Mucosa of gallbladder (tissue), 1 donor: ENCODE data around the gene FSHR. TPM values are rescaled to one million over a fixed set of nuclear protein-coding genes. Genes with fewer than 3 reads are reported as not detected.

Experiments used
- DNase-seq: peaks from one replicate; pipeline ENCODE4 v3.0.0-alpha.2; 2020; ENCODE audit warnings: low spot score
- total RNA-seq: library from RNA; stranded (reverse); gene quantifications from one replicate; pipeline ENCODE4 v1.2.1, GENCODE V29; 2021
- donor health status: DM: no; HTN: no; CAD: no.

The FSHR gene
- total RNA-seq, 1 donor from 2014 or later, result 0.20 TPM

DNA sequence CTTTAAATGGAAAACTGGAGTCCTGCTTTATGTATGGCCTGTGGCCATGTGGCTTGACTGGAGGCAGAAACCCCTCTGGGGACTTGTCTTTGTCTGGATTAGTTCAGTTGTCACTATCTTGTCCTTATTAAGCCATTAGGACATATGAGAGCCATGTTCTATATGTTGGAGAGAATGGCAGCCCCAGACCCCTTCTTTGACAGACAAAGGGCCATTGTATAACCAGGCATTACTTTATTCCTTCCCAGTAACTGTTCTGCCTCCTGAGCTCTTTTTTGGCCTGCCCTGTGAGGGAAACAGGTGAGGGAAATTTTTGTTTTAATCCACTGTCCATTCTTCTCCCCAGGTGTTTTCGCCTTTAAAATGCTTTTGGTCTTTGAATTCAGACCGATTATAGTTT, 43.3 kb downstream of the FSHR start:
- DNase-seq, result no peak

DNA sequence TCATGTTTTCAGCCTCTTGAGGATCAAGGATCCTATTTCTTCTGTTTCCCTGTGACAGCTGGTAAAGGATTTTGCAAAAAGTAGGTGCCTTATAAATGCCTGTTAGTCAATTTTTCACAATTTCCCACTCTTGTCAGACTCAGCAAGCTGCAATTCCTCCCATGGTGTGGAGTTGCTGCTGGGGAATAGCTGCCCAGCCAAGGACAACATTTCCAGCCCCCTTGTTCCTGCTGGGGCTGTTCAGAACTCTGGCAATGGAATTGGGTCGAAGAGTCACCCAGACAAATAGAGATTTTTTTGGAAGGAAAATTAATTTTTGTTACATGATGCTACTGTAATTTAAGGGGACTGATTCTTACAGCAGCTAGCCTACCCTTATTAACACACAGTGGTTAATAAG, 43.7 kb downstream of the FSHR start:
- DNase-seq, result no peak

- no peak for DNase-seq
Observed at GRCh38 chr2:49108851-49109250, 45.5 kb downstream of the FSHR start.

GRCh38 chr2:49108436-49108835, 45.9 kb downstream of the FSHR start:
- no peak for DNase-seq

DNA sequence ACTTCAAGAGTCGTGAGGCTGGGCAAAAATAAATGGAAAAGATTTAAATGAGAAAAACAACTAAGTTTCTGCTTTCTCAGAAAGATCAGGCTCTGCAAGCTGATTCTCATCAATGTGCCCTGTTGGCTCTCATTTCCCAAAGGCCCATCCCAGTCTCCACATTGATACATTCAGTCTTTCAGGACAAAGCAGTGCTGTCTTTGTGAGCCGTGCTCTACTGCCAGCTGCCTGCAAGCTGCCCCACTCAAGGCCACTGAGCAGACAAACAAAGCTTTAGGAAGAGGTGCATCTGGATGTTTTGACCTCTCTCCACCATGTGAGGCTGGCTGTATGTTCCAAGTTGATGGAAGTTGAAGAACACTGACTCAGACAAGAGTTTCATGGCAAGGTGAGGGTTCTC, 48.8 kb downstream of the FSHR start:
- no peak for DNase-seq

DNA sequence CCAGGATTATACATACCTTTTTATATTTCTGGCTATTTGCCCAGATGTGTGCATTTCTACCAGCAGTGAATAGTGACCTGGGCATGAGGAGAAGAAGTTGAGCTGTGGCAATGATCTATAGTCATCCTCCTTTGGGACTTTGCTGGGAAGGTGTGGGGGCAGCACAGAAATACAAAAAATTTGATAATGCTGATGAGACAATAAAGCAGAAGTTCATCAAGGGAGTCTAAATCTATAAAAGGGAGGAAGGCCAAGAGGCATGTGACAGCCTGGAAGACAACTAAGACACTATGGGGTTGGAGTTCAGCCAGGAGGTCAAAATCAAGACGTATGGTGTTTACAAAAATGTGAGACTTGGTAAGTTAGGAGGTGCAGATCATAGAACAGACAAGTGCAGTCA, 52.2 kb downstream of the FSHR start:
- DNase-seq, result no peak

GRCh38 chr2:49080681-49081080, 73.6 kb downstream of the FSHR start:
- no peak for DNase-seq

DNA sequence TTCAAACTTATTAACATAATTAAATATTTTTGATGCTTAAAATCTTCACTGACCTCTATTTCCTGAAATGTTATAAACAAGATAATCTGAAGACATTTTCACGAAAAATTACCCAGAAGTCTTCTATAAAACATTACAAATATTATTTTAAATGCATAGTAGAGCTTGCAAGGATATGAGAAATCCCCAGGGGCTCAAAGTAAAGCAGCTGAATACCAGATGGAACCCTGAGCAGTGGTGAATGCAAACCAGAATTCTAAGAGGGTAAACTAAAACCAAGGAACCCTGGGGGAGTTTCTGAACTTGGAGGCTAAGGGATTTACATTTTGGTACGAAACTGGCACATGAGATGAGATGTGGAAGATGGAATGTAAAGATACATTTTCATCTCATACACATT, 83.6 kb downstream of the FSHR start:
- no peak for DNase-seq

DNA sequence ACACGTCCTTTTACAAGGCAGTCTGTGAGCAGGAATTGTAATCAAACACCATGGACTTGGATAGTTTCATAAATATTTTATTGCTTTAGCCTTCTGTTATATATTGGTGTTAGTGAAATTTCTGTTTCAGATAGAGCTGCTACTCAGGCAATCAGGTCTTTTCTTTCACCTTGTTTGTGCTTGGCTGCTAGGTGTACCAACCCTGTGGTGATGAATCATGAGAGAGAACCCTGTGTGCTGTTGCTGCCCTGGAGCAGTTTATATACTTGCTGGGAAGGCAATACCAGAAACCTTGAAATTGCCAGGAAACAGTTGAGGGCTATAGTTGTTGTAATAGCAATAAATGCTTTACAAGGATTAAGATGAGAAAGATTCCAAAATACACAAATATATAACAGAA, 84.5 kb downstream of the FSHR start:
- DNase-seq, result no peak

- DNase-seq, result no peak
Observed at GRCh38 chr2:49068613-49069012, 85.7 kb downstream of the FSHR start.

- no peak for DNase-seq
Observed at GRCh38 chr2:49067971-49068370, 86.3 kb downstream of the FSHR start.

- no peak for DNase-seq
Observed at GRCh38 chr2:49053156-49053555, 101.2 kb downstream of the FSHR start.

- DNase-seq, result no peak
Observed at GRCh38 chr2:49050265-49050664, 104.0 kb downstream of the FSHR start.

DNA sequence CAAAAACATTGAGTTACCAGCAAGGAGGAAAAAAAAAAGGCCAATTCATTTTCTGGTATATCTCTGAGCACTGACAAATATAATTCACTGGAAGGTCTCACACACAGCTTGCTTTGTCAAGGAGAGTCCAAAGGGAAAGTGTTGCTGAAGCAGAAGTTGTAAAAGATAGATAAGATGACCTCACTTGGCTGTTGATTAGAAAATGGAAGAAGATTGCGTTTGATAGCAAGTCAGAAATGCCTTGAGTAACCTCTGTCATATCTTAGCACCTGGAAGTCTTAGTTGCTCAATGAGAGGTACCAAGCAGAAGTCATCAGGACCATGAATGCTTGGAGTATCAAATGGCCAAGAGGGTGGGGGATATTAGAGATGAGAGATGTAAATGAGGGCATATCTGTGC, 105.2 kb downstream of the FSHR start:
- DNase-seq, result no peak

DNA sequence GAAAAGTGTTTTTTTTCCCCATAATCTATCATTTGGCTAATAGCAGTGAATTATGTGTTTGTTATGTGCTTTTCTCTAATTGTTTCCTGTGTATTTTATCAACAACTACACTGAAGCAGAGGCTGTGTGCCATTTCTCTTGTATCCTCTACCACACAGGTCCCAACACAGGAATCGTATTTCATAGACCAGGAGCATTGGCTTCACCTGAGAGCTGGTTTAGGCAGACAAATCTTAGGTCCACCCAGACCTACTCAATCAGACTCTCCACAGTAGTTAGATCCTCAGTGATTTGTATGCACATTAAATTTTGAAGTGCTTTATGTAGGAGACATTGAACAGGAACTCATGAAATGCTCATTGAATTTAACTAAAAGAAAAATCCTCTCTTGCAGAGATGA, 109.2 kb downstream of the FSHR start:
- DNase-seq, result no peak

DNA sequence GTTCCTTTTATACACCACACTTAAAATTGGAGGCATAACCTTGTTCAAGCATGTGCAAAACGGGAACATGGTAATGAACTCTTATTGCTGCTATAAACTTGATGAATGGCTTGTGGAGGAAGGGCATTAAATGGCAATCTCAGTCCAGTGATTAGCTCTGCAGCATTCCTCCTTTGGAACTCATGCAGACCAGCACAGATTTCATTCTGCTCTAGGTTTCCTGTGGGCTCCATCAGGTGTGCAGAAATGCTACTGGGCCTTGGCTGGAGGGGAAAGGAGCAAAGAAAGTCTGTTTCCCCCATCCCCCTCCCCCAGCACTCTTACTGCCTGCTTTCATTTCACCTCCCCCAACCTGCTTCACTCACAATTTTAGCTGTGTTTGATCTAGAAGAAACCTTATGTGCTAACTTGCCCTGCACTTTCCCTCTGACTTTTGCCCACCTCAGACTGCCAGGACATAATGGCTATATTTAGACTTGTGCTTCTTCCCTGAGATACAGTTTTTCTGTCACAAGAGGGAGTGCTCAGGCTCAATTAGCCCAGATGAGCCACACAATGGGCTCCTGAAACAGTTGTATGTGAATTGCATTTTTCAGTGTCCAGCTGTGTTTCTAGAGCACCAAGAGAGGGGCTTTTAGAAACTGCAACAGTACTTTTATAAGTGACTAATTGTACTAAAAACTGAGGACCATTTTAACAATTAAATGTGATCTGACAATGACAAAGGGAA, 109.8 kb downstream of the FSHR start:
- DNase-seq, result no peak

DNA sequence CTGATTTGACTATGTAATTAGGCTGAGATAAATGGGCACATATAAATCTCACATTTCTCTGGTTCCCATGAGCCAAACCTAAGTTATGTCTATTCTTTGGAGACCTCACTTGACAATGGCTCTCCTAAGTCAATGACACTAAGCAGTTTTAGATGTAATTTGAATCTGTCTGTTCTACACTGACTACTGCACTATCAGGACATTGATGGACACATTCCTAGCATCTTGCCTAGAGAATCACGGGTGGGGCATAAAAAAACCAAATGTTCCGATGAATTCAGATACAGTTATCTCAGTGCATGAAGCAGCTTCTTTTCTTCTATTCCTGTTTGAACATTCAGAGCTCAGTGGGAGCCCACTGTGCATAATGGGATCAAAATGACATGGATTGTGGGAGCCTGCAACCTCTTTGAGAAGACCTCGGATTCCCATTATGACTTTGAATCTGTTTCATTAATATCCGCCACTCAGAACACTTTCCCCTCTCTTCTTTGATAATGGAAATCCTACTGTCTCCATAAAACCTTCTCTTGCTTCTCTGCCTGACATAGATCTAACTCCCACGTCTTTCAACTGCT, 110.8 kb downstream of the FSHR start:
- no peak for DNase-seq

GRCh38 chr2:49042488-49042887, 111.8 kb downstream of the FSHR start:
- DNase-seq, result no peak

DNA sequence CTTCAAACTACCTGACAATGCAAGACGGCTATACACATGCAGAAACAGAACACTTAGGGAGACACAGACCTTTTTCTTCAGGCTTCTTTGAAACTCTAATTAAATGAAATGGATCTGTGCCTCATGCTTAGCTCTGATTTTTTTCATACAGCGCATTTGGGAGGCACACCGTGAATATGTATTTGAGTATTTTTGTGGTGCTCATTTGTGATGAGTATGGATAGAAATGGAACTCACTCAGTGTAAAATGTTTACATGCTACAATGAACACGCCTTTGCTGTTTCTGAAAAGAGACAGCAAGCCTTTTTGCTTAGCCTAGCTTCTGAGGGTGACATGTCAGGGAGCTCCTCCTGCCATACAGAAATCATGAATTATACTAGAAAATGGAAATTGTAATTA, 113.3 kb downstream of the FSHR start:
- DNase-seq, result no peak

DNA sequence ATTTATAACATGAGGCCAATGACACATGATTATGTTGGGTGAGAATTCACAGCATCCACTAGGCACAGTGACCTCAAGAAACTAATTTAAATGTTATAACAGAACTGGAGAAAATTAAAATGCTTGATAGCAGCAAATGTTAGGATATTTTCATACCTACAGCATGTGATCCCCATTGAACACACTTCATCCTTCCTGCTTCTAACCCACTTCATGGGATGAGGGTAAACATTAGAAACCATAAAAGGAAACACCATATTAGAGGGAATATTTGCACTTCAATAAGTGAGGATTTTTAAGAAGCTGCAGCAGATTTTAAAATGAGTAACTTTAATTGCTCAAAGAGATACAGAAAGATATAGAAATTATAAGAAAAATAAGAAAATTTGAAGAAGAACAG, 117.1 kb downstream of the FSHR start:
- DNase-seq, result no peak

DNA sequence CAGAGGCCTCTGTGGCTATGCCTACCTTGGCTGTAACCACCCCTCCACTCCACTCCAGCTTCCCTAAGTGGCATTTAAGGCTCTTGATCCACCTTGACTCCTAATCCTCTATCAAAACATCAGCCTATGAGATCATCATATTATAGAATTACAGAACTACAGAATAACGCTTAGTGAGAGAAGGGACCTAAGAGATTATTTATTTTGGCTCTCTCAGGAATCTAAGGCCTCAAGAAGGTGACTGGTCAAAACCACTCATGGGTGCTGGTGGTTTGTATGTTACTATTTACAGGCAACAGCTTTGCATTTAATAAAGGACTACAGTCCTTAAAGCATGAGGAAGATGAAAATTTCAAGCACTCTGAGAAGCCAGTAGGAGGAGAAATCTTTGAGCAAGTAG, 118.8 kb downstream of the FSHR start:
- DNase-seq, result no peak

DNA sequence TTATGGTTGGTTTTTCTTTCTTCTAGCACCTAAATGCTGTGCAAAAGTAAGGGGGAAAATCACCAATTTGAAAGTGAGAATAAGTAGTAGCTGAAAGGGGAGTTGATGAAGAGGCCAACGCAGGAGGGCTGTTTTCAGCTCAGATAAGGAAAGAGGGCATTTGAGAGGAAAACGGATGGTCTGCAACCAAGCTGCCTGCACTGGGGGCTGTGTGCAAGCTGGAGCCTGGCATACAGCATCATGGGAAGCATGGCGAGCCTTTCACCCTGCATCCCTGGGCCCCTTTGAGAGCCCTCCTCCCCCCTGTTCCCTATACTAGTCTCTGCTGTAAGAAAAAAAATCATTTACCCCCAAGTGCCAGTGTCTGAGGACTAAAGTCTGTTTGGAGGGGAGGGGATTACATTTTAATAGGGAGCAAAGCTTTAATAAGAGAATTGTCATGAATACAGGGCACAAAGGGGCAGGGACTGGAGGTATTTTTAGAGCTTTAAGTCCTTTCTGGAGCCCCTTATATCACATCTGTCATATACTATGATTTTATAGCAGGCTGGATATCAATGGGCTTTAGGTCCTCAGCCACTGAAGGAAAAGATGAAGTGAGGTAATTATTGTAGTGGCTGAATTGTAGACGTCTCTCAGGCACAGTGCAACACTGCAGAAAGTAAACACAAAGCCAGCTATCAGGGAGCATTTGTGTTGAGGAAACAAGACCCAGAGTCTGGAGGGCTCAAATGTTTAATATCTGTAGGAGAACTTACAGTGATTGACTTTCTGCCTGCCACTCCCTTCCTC, 120.7 kb downstream of the FSHR start:
- no peak for DNase-seq

DNA sequence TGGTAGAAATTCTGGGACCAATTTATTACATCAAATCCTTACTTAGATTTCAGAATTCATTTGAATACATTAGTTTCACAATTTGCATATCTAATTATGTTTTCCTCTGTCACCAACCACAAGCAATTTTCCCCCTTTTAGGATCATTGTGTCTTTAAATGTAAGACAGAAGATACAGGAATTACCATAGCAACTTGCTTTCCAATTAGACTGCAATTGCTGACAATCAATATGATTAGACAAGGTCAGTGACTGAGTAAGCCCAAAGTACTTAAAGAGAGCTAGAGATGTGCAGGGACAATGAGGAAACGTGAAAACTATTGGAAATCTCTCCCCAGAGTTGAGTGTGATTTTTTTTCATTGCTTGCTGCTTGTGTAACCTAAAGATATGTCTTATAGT, 121.4 kb downstream of the FSHR start:
- DNase-seq, result no peak
